Measurements from ENCODE around the gene SNRNP48. TPM values are rescaled to one million over a fixed set of nuclear protein-coding genes. Genes with fewer than 3 reads are reported as not detected.
A peak's percentile ranks its signal among the peaks of the same experiment; 100 is the strongest.

SNRNP48 gene
- polyA plus RNA-seq, 1 donor: 15.9 TPM

GRCh38 chr6:7594579-7595125 lies 4.7 kb downstream of the SNRNP48 start:
- no peak for DNase-seq

DNA sequence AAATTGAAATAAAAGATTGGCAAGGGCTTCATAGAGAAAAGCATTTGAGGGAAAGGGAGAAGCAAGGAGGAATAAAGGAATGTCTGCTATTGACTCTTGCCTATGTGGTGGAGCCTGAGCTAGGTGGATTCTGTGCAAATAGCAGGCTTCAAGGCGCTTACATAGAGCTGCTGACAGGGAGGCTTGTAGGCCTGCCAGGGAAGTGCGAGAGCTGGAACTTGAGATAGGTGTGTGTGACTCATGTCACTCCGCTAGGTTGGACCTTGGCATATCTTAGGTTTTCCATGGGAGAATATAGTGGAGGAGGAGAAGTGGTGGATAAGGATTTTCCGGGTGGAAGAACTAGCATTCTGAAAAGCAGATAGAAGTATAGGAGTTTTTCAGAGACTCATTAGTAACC lies 14.0 kb downstream of the SNRNP48 start:
- DNase-seq: no peak

- no peak for DNase-seq
Observed at GRCh38 chr6:7604506-7604905, 14.5 kb downstream of the SNRNP48 start.

DNA sequence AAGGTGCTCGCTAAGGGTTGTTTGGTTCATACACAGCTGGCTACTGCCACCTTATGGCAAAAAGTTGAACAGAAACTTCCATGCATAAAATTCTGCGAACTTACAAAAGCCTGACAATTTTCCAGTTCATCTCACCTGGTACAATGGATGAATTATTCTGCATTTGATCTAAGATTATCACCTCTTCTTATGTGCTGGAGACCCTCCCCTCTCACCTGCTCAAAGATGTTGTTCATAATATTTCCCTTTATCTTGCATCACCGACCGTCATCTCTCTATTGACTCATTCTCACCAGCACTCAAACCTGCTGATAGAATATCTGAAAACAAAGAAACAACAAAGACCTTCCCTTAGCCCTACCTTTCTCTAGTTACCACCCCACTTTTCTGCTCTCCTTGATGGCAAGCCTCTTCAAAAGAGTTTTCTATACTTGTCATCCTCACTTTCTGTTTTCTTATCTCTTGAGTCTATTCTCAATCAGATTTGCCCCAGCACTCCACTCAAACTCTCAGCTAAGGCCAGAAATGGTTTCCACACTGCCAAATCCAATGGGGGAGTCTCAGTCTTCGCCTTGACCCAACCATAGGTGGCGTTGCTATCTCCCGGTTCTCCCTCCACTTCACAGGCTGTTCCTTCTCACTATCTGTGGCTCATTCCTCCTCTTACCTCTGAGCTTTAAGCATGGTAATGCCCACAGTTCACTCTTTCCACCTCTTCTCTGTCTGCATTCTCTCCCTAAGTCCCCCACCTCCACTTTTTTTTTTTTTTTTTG lies 25.8 kb downstream of the SNRNP48 start:
- peak; percentile 59 for DNase-seq

- peak; percentile 25 for DNase-seq
Observed at GRCh38 chr6:7617801-7618764, 28.1 kb downstream of the SNRNP48 start.

DNA sequence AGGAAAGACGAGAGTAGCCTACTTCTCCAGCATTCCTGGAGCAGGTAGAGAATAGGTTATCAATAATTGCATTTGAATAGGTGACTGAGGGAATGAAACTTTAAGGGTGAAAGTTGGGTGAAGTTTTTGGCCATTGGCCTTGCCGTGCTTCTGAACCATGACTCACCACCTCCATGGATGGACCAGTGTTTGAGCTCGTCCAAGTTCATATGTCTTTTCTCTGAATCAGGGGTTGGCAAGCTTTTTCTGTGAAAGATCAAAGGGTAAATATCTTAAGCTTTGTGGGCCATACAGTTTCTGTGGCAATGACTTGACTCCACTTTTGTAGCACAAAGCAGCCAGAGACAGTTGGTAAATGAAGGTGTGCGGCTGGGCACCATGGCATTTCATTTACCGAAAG lies 31.8 kb downstream of the SNRNP48 start:
- DNase-seq: no peak

DNA sequence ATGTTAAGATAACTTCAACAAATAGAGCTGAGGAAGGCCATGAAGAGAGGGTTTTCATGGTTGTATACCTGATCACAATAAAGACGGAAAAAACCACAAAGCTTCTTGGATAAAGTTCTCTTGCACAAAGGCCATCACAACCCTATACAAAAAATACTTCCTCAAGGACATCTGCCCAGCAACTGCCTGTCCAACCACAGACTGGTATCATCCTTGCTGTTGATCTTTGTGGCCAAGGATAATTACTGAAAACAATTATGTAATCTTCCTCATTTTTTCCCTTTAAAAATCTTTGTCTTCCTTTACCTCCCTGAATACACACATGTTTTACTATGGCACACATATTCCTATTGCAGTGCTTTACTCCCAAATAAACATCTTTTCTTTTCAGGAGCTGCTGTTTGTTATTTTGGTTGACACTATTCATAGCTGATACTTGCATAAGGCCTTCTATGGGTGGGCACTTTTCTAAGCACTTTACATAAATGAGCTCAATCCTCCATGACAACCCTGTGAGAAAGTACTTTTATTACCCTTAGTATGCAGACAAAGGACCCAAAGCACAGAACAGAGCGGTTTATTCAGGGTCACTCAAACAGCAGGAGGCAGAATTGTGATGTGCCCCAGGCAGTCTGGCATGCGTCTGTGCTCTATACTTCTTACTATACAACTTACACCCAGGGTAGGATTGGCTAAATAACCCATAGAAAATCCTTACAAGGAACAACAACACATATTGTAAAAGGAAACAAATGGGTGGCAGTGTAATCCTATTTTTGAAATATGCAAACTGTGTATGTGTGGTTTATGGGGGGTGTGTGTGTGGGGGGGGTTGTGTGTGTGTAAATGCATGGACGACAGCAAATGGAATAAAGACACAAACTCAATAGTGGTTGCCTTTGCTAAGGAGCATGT lies 35.1 kb downstream of the SNRNP48 start:
- no peak for DNase-seq

DNA sequence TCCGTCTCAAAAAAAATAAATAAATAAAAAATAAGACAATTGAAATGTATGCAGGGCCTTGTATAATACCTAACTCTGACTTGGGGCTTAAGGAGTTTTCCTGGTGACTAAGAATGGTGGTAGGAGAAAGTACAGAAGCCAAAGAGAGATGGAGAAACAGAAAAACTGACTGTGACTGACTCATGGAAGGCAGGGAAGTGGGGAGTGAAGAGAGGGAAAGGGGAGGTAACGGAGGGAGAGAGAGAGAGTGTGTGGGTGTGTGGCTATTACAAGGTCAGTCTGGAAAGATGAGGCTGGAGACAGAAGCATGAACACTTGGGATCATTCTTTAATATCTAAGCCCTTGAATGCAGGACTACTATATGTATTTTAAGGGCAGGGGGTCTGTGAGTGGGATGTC lies 38.5 kb downstream of the SNRNP48 start:
- peak; percentile 12 for DNase-seq

GRCh38 chr6:7628909-7629308 lies 38.9 kb downstream of the SNRNP48 start:
- DNase-seq: peak; percentile 79

DNA sequence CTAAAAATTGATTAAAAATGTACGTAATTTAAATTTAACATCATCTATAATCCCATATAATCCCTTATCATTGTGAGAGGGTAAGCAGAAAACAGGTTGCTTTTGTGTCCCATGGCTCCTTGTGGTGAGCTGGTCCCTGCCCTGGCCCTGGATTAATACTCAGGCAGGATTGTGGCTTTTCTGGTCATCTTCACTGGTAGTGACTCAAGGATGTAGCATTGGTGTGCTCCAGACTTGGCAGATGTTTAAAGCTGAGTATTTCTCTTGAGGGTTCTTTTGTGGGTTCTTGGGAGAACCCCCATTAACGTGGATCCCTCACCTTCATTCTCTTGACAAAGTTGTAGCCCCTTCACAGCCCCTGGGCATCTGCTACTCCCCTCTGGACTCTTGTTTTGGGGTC lies 39.3 kb downstream of the SNRNP48 start:
- DNase-seq: no peak

DNA sequence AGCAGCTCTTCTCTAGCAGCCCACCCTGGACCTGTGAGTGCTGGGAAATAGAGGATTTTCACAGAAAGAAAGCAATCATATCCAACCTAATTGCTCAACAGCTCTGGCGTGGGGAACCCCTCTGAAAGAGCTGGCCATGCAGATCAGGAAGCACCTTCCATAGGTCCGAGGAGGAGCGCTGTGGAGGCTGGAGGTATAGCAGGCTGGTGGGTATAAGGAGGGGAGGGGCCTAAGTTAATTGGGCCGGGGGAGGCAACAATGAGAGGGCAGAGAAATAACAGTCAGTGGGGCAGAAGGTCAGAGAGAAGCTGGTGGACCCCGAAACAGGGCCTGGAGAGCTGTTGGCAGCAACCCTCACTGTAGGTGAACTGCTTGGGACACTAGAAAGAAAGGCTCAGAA lies 40.8 kb downstream of the SNRNP48 start:
- no peak for DNase-seq

DNA sequence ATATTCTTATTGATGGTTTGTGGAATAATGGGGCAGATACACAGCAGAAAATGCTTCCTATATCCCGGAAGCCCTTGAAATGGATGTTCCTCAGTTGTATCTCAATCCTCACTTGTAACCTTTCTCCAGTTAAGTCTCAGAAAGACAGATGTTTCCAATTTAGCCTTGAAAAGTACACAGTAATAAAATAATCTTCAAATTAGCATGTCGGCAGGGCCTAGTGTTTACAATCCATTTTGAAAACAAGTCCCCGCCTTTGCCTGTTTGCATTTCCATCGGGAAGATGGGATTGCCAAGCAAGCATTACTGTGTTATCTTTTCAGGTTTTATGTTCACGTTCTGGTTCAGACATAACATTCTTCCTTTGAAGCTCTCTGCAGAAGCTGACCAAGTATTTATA lies 41.5 kb downstream of the SNRNP48 start:
- no peak for DNase-seq

DNA sequence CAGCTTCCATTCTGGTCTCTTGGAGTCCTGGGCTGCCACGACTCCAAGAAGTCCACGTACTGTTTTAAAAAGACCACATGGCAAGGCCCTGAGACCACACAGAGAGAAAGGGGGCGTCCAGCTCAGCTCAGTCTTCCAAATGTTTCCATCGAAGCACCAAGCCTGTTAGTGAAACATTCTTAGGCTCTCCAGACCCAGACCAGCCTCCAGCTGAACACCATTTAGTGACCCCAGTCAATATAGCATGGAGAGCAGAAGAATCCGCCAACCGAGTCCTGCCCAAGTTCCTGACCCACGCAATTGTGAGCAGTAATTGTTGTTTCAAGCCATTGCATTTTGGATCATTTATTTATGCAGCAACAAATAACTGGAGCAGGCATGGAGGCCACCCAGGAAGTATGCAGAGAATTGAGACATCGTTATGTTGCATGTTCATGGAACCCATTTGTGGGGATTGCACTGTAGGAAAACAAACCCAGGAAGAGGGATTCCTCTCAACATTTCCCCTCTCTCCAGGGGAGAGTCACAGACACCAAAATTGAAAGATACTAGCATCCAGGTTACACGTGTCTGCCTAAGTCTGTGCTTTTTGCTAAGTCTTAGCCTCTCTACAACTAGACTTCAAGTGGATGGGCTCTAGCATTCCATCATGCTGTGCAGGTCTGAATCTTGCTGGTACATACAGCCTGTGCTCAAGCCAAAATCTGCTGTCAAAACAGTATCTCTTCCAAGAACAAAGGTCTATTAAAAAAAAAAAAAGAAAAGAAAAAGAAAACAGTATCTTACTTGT lies 42.7 kb downstream of the SNRNP48 start:
- DNase-seq: no peak

DNA sequence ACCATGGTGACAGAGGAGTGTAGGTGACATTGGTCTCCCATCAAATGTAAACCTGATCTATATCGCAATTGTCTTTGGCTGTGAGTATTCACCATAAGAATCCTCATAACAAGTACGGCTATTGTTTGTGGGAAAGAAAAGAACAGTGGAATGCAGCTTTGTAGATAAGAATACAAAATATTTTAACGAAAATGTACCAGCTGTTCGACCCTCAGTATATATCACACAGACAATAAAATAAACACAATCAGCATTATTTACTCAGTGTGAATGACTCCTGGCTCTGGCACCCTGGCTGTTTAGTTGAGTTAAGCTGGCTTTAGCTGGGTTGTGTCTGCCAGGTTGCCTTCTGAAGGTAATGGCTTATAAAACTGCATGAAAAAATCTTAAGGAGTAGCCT lies 43.4 kb downstream of the SNRNP48 start:
- no peak for DNase-seq

GRCh38 chr6:7636151-7636550 lies 46.2 kb downstream of the SNRNP48 start:
- no peak for DNase-seq

DNA sequence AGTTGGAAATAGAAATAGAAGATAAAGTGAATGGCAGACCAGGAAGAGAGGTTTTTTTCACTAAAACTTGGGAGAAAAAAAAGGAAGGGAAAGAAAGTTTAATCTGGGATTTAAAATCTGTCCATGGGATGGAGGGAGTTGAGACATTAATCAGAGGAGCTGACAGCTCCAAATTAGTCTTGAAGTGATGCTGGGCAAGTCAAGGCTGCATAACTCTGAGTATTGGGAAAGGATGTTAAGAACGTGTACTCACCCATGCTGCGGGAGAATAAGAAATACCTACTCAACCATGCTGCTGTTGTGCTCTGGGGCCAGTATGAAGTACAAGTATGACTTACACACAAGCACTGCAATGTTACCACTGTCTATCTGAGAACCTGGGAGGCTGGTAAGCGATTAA lies 47.5 kb downstream of the SNRNP48 start:
- no peak for DNase-seq

DNA sequence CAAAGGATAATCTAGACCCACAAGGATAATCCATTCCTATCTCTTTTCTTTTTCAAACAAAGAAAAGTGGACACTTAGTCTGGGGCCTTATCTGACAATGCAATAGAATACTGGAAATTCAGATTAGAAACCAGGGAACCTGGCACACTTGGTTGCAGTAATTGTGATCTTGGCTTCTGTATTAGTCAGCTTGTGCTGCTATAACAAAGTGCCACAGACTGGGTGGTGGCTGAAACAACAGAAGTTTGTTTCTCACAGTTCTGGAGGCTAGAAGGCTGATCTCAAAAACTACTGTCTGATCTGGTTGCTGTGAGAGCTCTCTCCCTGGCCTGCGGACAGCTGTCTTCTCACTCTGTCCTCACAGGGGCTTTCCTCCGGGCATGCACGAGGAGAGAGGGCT lies 49.4 kb downstream of the SNRNP48 start:
- no peak for DNase-seq

DNA sequence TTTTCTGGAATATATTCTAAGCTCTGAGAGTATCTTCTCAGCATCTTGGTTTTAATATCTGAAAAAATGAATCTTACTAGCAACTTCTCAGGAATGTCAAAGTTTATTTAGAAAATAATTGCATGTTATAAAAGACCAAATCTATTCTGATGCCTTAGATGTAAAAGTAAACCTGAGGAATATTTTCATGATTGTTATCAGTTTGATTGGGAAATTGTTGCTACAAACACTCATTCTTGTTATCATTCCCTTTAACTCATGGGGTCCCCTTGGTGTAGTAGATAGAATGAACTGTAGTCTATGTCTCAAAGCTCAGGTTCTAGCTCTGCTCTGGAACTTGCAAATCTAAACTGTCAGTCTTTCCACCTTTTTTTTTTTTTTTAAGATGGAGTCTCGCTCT lies 50.0 kb downstream of the SNRNP48 start:
- DNase-seq: no peak

- no peak for DNase-seq
Observed at GRCh38 chr6:7640607-7641577, 50.9 kb downstream of the SNRNP48 start.

- DNase-seq: no peak
Observed at GRCh38 chr6:7642791-7643190, 52.8 kb downstream of the SNRNP48 start.
